AG09309 (cell line): ENCODE data around the gene TRIM17.

ENCODE experiments used
- DNase-seq: peaks from one replicate; pipeline ENCODE4 v3.0.0-alpha.2; 2010; ENCODE audit warnings: low read depth
- H3K4me3 ChIP-seq: 2 replicates; pipeline ENCODE4 v1.5.1; 2011; ENCODE audit warnings: mild to moderate bottlenecking, low read depth, low read length, moderate library complexity; ENCODE audit not compliant: control insufficient read depth
- TF ChIP-seq, protein P1 (sequence below): IDR thresholded peaks from 2 replicates; pipeline ENCODE4 v1.5.1; 2011; ENCODE audit warnings: mild to moderate bottlenecking, low read depth, low read length, inconsistent platforms; ENCODE audit not compliant: insufficient read depth, control insufficient read depth; ENCODE audit errors: missing control alignments

The TRIM17 gene

DNA sequence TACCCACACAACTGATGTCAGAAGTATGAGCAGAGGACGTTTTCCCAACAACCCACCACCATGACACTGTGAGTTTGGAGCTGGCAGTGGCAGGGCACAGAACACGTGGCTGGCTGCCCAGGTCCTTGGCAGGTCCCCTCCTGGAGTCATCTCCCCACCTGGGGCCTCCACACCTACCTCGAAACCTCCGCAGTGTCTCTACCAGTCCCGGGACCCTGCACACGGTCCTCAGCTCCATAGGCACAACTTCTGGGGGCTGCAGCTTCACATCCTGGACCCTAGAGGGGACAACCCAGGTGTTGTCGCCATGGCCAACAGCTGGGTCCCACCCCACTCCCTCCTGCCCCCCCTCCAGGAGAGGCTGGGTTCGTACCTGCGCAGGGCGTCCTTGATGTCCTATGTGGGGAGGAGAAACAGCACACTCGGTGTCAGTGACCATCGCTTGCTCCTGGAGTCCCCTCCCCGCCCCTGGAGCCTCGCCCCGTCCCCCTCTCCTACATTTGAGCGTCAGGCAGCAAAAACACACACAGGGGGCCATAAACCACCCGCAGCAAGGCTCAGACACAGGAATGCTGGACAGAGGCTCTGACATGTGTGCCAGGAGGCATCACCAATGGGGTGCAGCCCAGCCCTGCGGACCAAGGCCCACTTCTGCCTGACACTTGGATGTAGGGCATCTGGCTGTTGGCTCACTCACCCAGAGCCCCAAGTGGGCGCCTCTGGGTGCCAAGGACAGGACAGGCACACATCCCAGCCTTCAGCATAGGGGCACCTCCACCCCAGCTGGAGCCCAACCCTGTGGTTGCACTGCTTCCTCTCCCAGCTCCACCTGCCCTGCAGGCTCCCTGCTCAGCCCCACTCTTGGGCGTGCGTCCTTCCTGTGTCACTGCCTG lies 19.6 kb downstream of the TRIM17 start:
- no peak for DNase-seq
- no peak overlapping the region for H3K4me3 ChIP-seq
- TF ChIP-seq, protein P1, sequence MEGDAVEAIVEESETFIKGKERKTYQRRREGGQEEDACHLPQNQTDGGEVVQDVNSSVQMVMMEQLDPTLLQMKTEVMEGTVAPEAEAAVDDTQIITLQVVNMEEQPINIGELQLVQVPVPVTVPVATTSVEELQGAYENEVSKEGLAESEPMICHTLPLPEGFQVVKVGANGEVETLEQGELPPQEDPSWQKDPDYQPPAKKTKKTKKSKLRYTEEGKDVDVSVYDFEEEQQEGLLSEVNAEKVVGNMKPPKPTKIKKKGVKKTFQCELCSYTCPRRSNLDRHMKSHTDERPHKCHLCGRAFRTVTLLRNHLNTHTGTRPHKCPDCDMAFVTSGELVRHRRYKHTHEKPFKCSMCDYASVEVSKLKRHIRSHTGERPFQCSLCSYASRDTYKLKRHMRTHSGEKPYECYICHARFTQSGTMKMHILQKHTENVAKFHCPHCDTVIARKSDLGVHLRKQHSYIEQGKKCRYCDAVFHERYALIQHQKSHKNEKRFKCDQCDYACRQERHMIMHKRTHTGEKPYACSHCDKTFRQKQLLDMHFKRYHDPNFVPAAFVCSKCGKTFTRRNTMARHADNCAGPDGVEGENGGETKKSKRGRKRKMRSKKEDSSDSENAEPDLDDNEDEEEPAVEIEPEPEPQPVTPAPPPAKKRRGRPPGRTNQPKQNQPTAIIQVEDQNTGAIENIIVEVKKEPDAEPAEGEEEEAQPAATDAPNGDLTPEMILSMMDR, result no peak

DNA sequence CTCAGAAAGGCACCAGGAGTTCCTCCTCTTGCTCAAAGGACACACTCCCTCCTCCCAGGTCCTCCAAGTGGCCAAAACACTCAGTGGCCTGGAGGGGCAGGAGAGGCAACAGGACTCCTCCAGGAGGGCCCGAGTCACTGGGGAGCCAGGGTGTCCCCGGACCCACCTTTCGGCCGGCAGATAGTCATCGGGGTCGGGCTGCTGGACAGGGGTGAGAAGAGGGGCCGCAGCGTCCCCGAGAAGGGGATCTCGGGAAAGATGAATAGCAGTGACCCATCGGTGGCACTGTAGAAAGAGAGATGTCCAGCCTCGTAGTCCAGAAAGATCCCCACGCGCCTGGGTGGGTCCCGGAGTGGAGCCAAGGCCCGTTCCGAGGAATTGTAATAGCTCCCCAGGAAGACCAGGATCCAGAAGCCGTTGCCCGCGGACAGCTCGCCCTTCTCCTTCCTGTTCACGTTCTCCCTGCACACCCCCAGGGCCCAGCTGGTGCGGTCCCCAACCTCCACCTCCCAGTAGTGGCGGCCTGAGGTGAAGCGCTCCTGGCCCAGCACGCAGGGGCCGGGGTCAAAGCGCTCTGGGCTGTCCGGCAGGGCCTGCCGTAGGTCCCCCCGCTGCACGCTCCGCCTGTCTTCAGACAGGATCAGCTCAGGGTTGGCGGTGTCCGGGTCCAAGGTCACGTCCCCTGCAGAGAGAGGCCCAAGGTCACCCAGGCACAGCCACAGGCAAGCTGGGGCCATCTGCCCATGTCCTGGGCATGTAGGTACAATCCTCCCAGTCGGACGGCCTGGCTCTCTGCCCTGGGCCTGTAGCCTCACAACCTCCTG lies 21.9 kb downstream of the TRIM17 start:
- no peak for DNase-seq
- TF ChIP-seq, protein P1, result no peak
- H3K4me3 ChIP-seq, result no peak overlapping the region

DNA sequence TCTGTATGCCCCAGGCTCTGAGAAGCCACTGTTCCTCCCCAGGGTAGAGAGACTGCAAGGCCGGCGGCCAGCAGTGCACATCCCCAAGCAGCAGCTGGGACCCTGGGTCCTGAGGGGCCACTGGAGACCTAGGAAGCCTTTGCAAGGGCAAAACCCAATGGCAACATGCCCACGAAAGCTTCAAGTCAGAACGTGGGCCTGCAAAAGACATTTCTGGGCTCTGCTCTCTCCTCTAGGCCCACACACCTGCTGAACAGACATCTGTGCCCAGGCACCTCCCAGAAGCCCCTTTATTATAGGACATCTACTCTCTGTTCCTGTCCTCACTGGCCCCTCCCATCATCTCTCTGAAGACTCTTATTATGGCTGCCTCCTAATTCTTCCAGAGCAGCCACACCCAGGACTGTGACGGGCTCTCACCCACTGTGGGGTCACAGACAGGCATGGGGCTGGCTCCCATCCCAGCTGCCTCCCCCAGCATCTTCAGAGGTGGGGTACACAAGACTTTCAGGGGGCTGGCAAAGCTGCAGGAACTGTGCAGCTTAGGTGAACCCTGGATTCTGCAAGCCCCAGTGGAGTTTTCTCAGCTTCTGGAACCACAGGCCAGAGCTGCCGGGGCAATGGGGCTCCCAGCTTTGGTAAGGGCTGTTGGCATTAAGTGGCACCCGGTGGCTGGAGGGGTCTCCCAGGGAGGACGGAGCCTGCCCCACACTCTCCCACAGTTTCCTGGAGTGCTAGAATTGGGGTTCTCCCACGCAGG lies 22.7 kb downstream of the TRIM17 start:
- H3K4me3 ChIP-seq, result no peak overlapping the region
- no peak for DNase-seq
- TF ChIP-seq, protein P1, result no peak

DNA sequence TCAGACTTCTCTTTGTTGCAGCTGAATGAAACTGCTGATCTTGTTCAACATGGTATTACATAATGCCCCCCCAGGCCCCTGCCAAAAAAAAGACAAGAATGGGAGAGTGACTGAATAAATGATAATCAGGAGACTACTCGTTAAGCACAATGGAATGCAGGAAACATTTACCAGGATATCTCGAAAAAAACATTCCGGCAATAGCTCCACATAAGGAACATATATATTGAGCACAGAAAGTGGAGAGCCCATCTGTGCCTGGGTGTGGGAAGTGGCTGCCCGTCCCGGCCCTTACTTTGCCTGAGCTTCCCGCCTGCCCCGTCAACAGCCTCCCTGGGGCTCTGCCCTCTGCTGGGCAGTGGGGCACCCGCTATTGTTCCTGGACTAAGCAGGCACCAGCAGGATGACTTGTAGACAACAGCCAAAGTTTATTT lies 23.4 kb downstream of the TRIM17 start:
- TF ChIP-seq, protein P1, result peak; percentile 75
- H3K4me3 ChIP-seq, result no peak overlapping the region
- DNase-seq, result peak; percentile 24

DNA sequence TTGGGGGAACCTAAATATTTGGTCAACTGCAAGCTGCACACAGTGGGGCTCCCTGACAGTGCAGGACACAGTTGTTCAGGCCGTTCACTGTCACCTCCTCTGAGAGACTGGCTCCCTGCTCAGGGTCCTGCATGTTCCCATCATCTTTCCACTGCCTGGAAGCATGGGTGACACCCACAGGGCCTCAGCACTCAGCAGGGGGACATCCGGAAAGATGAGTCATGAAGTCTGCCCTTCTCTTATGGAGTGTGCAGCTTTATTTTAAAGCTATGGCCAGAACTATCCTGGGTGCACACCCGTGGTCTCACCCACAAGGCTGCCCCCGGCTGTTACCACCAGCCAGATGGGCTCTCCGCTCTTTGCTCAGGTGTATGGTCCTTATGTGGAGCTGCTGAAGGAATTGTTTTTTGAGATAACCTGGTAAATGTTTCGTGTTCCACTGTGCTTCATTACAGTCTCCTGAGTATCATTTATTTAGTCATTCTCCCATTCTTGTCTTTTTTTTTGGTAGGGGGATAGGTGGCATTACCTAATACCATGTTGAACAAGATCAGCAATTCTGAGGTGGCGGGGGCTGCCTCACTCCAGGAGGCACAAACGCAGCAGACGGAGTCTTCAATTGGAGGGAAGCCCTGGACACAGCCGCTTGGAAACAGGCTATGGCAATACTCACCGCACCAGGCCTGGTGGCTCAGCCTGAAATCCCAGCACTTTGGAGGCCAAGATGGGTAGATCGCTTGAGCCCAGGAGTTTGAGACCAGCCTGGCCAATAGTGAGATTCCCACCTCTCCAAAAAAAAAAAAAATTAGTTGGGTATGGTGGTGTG lies 24.3 kb downstream of the TRIM17 start:
- H3K4me3 ChIP-seq, result no peak overlapping the region
- DNase-seq, result no peak
- TF ChIP-seq, protein P1, result no peak
